NCI-H2227 (cell line): Measurements from ENCODE around the gene AP1S3.

Experiments used
- DNase-seq: peaks from one replicate; lab custom pipeline; 2025; ENCODE audit not compliant: unreplicated experiment; lab: John Stamatoyannopoulos, UW

Gene AP1S3

GRCh38 chr2:223725986-223726970 lies 111.1 kb downstream of the AP1S3 start:
- no peak for DNase-seq

- peak; percentile 58 for DNase-seq
Observed at GRCh38 chr2:223725494-223725893, 111.9 kb downstream of the AP1S3 start.

- no peak for DNase-seq
Observed at GRCh38 chr2:223724861-223725260, 112.5 kb downstream of the AP1S3 start.

GRCh38 chr2:223723954-223724411 lies 113.4 kb downstream of the AP1S3 start:
- DNase-seq = peak; percentile 22

- no peak for DNase-seq
Observed at GRCh38 chr2:223722226-223722625, 115.2 kb downstream of the AP1S3 start.

- no peak for DNase-seq
Observed at GRCh38 chr2:223721746-223722145, 115.6 kb downstream of the AP1S3 start.

GRCh38 chr2:223720367-223720766 lies 117.0 kb downstream of the AP1S3 start:
- no peak for DNase-seq

GRCh38 chr2:223712642-223713041 lies 124.7 kb downstream of the AP1S3 start:
- DNase-seq = no peak

- no peak for DNase-seq
Observed at GRCh38 chr2:223711596-223712326, 125.6 kb downstream of the AP1S3 start.
